HCT116 (cell line): ENCODE data around the gene ST3GAL5. TPM values are rescaled to one million over a fixed set of nuclear protein-coding genes. Genes with fewer than 3 reads are reported as not detected.

Experiments used
- ATAC-seq: fragments of 200-7000 bp; cut with Tn5 transposase; 2 replicates; pipeline ENCODE4 v1.9.1; 2020; ENCODE audit warnings: mild to moderate bottlenecking, moderate library complexity
- BruUV-seq: library from RNA; stranded (reverse); fragments of 400-500 nt; replicated peaks from 2 replicates; lab custom pipeline; 2021; lab: Mats Ljungman, UMichigan
- CTCF ChIA-PET: fragments of 300-600 bp; sonication (Branson Sonifier 250); formaldehyde crosslinking; loops from one replicate; lab custom pipeline; 2021; ENCODE audit warnings: antibody characterized with exemption; lab: Charles Lee
- POLR2A ChIA-PET: fragments of 300-600, 350-600 bp; sonication (Branson Sonifier 250); formaldehyde crosslinking; loops from one replicate; lab custom pipeline; 2021; ENCODE audit warnings: antibody characterized with exemption; lab: Charles Lee
- RAD21 ChIA-PET, 2 experiments: fragments of 300-600 bp; sonication (Branson Sonifier 250); formaldehyde crosslinking; loops; one replicate each; lab custom pipeline; 2023; ENCODE audit warnings: low total read pairs in 2 of 2; ENCODE audit not compliant: uncharacterized antibody in 2 of 2, unreplicated experiment in 2 of 2, low non-redundant PET in 1 of 2; lab: Charles Lee
- DNase-seq: peaks from one replicate; pipeline ENCODE4 v3.0.0-alpha.2; 2010; ENCODE audit warnings: low read depth, low spot score
- H2AFZ ChIP-seq: fragments of 200-600 bp; shearing (Covaris generic), sonication (generic); 2 replicates; pipeline ENCODE4 v1.6.1; 2017; ENCODE audit warnings: low read depth, mixed run types, mixed read lengths, antibody characterized with exemption, low read length; ENCODE audit not compliant: poor library complexity, severe bottlenecking
- H3K27ac ChIP-seq: 2 replicates; pipeline ENCODE4 v1.5.1; 2012; ENCODE audit warnings: low read depth, low read length
- H3K27me3 ChIP-seq: fragments of 200-600 bp; sonication (generic); 2 replicates; pipeline ENCODE4 v1.6.1; 2016; ENCODE audit warnings: mixed run types, low read length, mixed read lengths; ENCODE audit not compliant: insufficient read depth
- H3K36me3 ChIP-seq, 2 experiments: fragments of 200-500 bp in 1 of 2; fragments of 200-600 bp in 1 of 2; sonication (Bioruptor generic) in 1 of 2; sonication (generic) in 1 of 2; 2 replicates each; pipeline versions ENCODE4 v1.5.1 to v1.6.1; 2014 to 2016; ENCODE audit warnings: low read length in 2 of 2, inconsistent platforms in 1 of 2, mixed read lengths in 1 of 2, mixed run types in 1 of 2; ENCODE audit not compliant: insufficient read depth in 2 of 2, control insufficient read depth in 1 of 2
- H3K4me1 ChIP-seq, 2 experiments: fragments of 200-600 bp in 1 of 2; sonication (generic) in 1 of 2; 2 replicates each; pipeline versions ENCODE4 v1.5.1 to v1.6.1; 2012 to 2017; ENCODE audit warnings: low read length in 2 of 2, inconsistent platforms in 1 of 2, mild to moderate bottlenecking in 1 of 2, mixed read lengths in 1 of 2, mixed run types in 1 of 2, moderate library complexity in 1 of 2; ENCODE audit not compliant: insufficient read depth in 2 of 2, control insufficient read depth in 1 of 2
- H3K4me2 ChIP-seq: fragments of 200-600 bp; sonication (generic); 2 replicates; pipeline ENCODE4 v1.6.1; 2017; ENCODE audit warnings: mixed run types, low read length, mixed read lengths
- H3K4me3 ChIP-seq, 2 experiments: fragments of 200-600 bp in 1 of 2; sonication (generic) in 1 of 2; replicated peaks in 1 of 2; 2 replicates each; pipeline ENCODE4 v1.5.1; 2011 to 2016; ENCODE audit warnings: low read length in 2 of 2, control low read depth in 1 of 2, low read depth in 1 of 2, mild to moderate bottlenecking in 1 of 2, mixed read lengths in 1 of 2, mixed run types in 1 of 2
- H3K79me2 ChIP-seq: fragments of 200-600 bp; sonication (generic); 2 replicates; pipeline ENCODE4 v1.6.1; 2017; ENCODE audit warnings: mild to moderate bottlenecking, mixed run types, low read length, moderate library complexity, mixed read lengths; ENCODE audit not compliant: insufficient read depth
- H3K9ac ChIP-seq: fragments of 200-600 bp; sonication (generic); 2 replicates; pipeline ENCODE4 v1.6.1; 2016; ENCODE audit warnings: low read length, mixed read lengths
- H3K9me2 ChIP-seq: fragments of 200-600 bp; sonication (generic), shearing (Covaris generic); 2 replicates; pipeline ENCODE4 v1.6.1; 2017; ENCODE audit warnings: mixed run types, mild to moderate bottlenecking, moderate library complexity; ENCODE audit not compliant: insufficient read depth
- H3K9me3 ChIP-seq, 2 experiments: fragments of 200-500 bp in 1 of 2; fragments of 200-600 bp in 1 of 2; sonication (Bioruptor generic) in 1 of 2; sonication (generic) in 1 of 2; 2 replicates each; pipeline ENCODE4 v1.6.1; 2014 to 2017; ENCODE audit warnings: low read length in 2 of 2, mixed read lengths in 2 of 2, inconsistent platforms in 1 of 2, low read depth in 1 of 2, mild to moderate bottlenecking in 1 of 2, mixed run types in 1 of 2, moderate library complexity in 1 of 2; ENCODE audit not compliant: control insufficient read depth in 1 of 2, insufficient read depth in 1 of 2
- H4K20me1 ChIP-seq: fragments of 200-600 bp; sonication (generic), shearing (Covaris generic); 2 replicates; pipeline ENCODE4 v1.6.1; 2017; ENCODE audit warnings: mixed run types, mild to moderate bottlenecking, moderate library complexity; ENCODE audit not compliant: insufficient read depth
- ATF3 ChIP-seq: IDR thresholded peaks from 2 replicates; pipeline ENCODE4 v1.6.1; 2012
- CBX3 ChIP-seq: IDR thresholded peaks from 2 replicates; pipeline ENCODE4 v1.6.1; 2012; ENCODE audit warnings: low read depth
- CTCF ChIP-seq, 3 experiments: fragments of 200-600 bp in 1 of 3; sonication (generic) in 1 of 3; IDR thresholded peaks in 2 of 3; conservative IDR thresholded peaks in 1 of 3; 2 replicates each; pipeline ENCODE4 v1.5.1; 2012 to 2017; ENCODE audit warnings: low read depth in 2 of 3, low read length in 2 of 3, antibody characterized with exemption in 1 of 3, borderline replicate concordance in 1 of 3, control low read depth in 1 of 3, mild to moderate bottlenecking in 1 of 3, mixed read lengths in 1 of 3, mixed run types in 1 of 3, moderate library complexity in 1 of 3; ENCODE audit not compliant: insufficient read depth in 1 of 3
- EGR1 ChIP-seq: IDR thresholded peaks from 2 replicates; pipeline ENCODE4 v1.6.1; 2012; ENCODE audit warnings: low read depth
- EZH2 ChIP-seq: fragments of 200-600 bp; sonication (generic); IDR thresholded peaks from 2 replicates; pipeline ENCODE4 v1.6.1; 2017; ENCODE audit warnings: antibody characterized with exemption, mixed run types
- EZH2phosphoT487 ChIP-seq: fragments of 200-600 bp; IDR thresholded peaks from 2 replicates; pipeline ENCODE4 v1.6.1; 2018; ENCODE audit warnings: antibody characterized with exemption, borderline replicate concordance
- FOSL1 ChIP-seq: IDR thresholded peaks from 2 replicates; pipeline ENCODE4 v1.6.1; 2012; ENCODE audit warnings: low read depth
- JUND ChIP-seq: IDR thresholded peaks from 2 replicates; pipeline ENCODE4 v1.6.1; 2012
- POLR2A ChIP-seq: IDR thresholded peaks from 2 replicates; pipeline ENCODE4 v1.7.0; 2011; ENCODE audit warnings: borderline replicate concordance; ENCODE audit not compliant: insufficient read depth, insufficient read length; ENCODE audit errors: extremely low read depth
- POLR2AphosphoS5 ChIP-seq: IDR thresholded peaks from 2 replicates; pipeline ENCODE4 v1.6.1; 2011; ENCODE audit warnings: mild to moderate bottlenecking, low read depth, low read length, moderate library complexity
- REST ChIP-seq: IDR thresholded peaks from 2 replicates; pipeline ENCODE4 v1.6.1; 2012; ENCODE audit warnings: low read depth
- SIN3A ChIP-seq: IDR thresholded peaks from 2 replicates; pipeline ENCODE4 v1.6.1; 2012; ENCODE audit warnings: low read depth
- ZBTB33 ChIP-seq: IDR thresholded peaks from 2 replicates; pipeline ENCODE4 v1.6.1; 2011; ENCODE audit warnings: mild to moderate bottlenecking, low read length, moderate library complexity; ENCODE audit not compliant: insufficient replicate concordance; ENCODE audit errors: extremely low read depth
- ZFX ChIP-seq: fragments of 450-650 bp; IDR thresholded peaks from 2 replicates; pipeline ENCODE4 v1.6.1; 2017
- ZNF274 ChIP-seq: fragments of 200-500 bp; sonication (Bioruptor generic); IDR thresholded peaks from 2 replicates; pipeline ENCODE4 v1.6.1; 2014; ENCODE audit warnings: mild to moderate bottlenecking, low read depth, low read length, inconsistent platforms
- intact Hi-C: fragments of 100-400 bp; cut with micrococcal nuclease; formaldehyde crosslinking; loops from 2 replicates; pipeline ENCODE4 v1.10.0; 2022
- total RNA-seq: library from RNA; stranded (reverse); gene quantifications from one replicate; pipeline ENCODE4 v1.2.1, GENCODE V29; 2021; ENCODE audit not compliant: unreplicated experiment

Gene ST3GAL5
- total RNA-seq, 1 experiment from 2014 or later, result 14.8 TPM

- TF ChIP-seq REST (no peak), JUND (no peak), EZH2 (no peak), EZH2phosphoT487 (no peak), ZFX (no peak), CBX3 (no peak), FOSL1 (no peak), ATF3 (no peak), EGR1 (no peak)
These were observed 94.2 kb downstream of the ST3GAL5 start (continued) for GRCh38 chr2:85794491-85795121.

- H2AFZ ChIP-seq, result no peak overlapping the region
- peaks cover 4% of the 10 kb centered on the region; the same call in 1 of the 2 replicates for H3K27me3 ChIP-seq
- H3K36me3 ChIP-seq, result no peaks in the 10 kb centered on the region
- H3K4me1 ChIP-seq, result peaks cover 8 to 14% of the 10 kb centered on the region in 2 experiments
- no peaks in the 10 kb centered on the region for H4K20me1 ChIP-seq
- H3K27ac ChIP-seq, result no peak overlapping the region
- no peaks in the 10 kb centered on the region for H3K79me2 ChIP-seq
- no peaks in the 10 kb centered on the region for H3K9me3 ChIP-seq
- no peak overlapping the region for H3K4me2 ChIP-seq
- no peak overlapping the region for H3K9ac ChIP-seq
- RAD21 ChIA-PET, result no interaction called here
- POLR2A ChIA-PET, result no interaction called here
- no peak for DNase-seq
- no peak overlapping the region for H3K4me3 ChIP-seq
- no TSS peak for BruUV-seq
- intact Hi-C loops, result no loop called here
- ATAC-seq, result no peak
- H3K9me2 ChIP-seq, result no peaks in the 10 kb centered on the region
- CTCF ChIA-PET, result interaction anchor here (1.3 kb wide), 1 partner anchor 21 kb away, joined by 3 read pairs; no protein-coding TSS in a partner anchor
- TF ChIP-seq CTCF (IDR thresholded peaks at IDR 0.05 in 2 of 3, conservative IDR thresholded peaks at IDR 0.05 in 1 of 3; ENCODE audit: borderline replicate concordance in 1 of 3, insufficient read depth in 1 of 3, low read depth in 2 of 3, low read length in 2 of 3), result no peak
- no peak for TF ChIP-seq POLR2A
- no peak for TF ChIP-seq ATF3
- no peak for TF ChIP-seq CBX3
- no peak for TF ChIP-seq ZNF274
- no peak for TF ChIP-seq POLR2AphosphoS5
- TF ChIP-seq ZBTB33, result no peak
- no peak for TF ChIP-seq EZH2
- TF ChIP-seq EGR1, result no peak
- no peak for TF ChIP-seq SIN3A
- TF ChIP-seq FOSL1, result no peak
- TF ChIP-seq EZH2phosphoT487, result no peak
These were observed 94.8 kb downstream of the ST3GAL5 start for GRCh38 chr2:85794038-85794441.
